GM21723 (cell line): ENCODE measurements around the gene SLC6A3.
"Not testable (repeated sequence)": the region's sequence is repeated elsewhere in the genome, so short reads cannot be mapped to it uniquely, and the experiment has no call there.

Source experiments
- ATAC-seq: cut with Tn5 transposase; IDR thresholded peaks from one replicate; pipeline ENCODE4 v1.9.1; 2021; ENCODE audit warnings: mild to moderate bottlenecking, moderate library complexity; ENCODE audit not compliant: unreplicated experiment

The SLC6A3 gene

DNA sequence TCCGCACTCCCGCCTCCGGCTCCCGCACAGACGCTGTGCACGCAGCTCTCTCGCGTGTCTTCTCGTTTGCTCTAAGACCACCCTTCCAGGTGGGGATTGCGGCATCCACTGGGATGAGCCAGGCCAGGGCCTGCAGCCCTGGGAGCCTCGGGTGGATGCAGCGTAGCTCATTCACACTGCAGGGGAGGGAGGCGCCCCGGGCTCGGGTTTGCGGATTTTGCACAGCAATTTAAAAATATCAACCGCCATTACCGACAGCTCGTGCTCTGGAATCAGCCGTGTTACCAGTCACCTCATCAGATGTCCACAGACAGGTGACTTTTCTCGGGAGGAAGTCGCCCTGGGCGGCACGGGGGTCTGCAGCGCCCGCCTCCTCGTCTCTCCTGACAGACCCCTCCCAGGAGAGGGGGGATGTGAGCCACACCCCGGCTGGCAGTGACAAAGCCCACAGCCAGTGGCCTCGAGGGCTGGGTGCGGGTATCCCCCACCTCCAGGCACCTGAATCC, 20.8 kb upstream of the SLC6A3 start:
- no peak for ATAC-seq

DNA sequence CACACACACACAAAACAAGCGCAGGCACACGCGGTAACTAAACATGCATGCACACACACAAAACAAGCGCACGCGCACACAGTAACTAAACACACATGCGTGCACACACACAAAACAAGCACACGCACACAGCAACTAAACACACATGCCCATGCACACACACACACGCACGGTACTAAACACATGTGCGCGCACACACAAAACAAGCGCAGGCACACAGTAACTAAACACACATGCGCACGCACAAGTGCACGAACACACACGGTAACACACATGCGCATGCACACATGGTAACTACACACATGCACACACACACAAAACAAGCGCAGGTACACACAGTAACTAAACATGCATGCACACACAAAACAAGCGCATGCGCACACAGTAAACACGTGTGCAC, 19.9 kb upstream of the SLC6A3 start:
- ATAC-seq: no peak

DNA sequence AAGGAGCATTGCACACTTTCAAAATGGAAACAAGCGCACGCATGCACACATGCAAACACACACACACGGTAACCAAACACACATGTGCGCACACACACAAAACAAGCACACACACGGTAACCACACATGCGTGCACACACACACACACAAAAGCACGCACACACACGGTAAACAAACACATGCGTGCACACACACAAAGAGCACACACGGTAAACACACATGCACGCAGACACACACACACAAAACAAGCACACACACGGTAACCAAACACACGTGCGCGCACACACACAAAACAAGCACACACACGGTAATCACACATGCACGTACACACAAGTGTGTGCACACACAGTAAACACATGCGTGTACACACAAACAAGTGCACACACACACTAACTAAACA, 19.3 kb upstream of the SLC6A3 start:
- no peak for ATAC-seq

DNA sequence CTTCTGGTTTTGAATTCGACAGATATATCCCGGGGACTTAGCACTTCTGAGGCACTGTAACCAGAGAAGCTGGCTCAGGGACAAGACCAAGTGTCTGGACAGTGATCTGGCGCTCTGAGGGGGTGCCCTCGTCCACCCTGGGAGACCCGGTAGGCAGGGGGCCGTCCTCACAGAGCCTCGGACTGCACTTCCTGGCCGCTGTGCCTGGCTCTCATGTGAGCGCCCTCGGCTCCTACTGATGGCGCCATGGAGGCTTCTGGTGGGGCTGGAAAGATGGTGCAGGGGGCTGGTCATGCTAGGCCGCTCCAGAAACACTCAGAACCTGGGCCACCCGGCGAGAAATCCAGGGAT, 18.8 kb upstream of the SLC6A3 start:
- no peak for ATAC-seq

DNA sequence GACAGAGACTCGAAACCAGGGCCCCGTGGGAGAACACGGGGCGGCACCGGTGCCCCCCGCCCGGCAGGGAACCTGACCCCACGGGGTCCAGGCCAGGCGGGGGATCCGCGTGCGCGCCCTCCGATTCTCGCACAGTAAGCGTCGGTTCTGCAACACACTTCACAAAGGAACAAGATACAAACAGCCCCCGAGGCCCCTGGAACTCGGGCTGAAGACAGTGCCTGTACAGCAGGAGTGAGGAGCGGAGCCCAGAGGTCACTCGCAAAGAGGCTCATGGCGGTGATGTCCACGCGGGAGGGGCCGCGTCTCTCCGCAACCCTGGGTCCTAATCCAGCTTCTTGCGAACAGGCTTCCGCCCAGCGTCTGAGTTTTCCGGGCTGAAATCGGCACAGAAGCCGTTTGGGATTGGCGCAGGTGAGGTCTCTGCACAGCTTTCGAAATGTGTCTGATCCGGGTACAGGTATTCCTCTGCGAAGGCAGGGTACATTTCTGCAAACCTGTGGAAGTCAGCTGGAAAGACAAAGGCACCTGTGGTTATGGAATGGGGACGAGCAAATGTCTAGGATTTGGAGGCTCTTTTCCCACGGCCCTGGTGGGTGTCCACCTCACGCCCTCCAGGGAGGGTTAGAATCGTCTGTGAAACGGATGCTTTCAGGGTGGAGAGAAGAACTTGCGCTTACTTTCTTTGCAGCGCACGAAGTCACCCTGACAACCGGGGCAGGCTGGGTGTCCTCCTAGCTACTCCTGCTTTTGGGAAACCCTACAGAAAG, 18.3 kb upstream of the SLC6A3 start:
- ATAC-seq: no peak

DNA sequence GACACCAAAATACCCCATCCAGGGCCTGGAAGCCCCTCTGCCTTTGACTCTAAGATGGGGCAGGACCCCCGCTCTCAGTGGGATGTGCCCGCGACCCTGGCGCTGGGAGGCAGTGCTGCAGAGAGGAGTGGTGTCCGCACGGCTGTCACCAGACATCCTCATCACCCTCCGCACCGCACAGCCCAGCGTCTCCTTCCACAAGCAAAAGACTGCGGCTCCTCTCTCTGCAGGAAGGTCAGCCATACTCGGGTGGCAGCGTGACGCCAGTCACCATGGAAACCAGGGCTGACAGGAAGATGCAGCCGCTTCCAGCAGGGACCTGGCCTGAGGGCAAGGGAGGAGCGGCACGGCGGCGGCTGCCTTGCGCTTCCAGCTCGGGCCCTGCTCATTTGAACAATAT, 17.1 kb upstream of the SLC6A3 start:
- ATAC-seq: no peak

DNA sequence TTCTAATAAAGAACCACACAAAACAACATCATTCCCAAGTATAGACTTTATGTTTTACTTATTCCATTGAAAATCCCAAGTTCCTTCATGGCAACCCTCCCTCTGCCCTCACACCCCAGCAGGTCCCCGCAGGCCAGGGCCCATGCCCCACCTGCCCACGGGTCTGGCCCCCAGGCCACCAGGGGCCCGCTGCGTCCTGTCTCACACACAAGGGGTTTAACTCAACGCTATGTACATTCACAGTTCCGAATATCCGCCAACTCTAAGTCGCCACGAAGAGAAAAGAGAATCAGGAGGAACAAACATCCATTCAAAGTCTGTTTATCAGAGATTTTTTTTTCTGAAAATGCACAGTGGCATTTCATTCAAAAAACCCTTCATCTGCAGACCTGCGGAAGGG, 16.2 kb upstream of the SLC6A3 start:
- no peak for ATAC-seq

DNA sequence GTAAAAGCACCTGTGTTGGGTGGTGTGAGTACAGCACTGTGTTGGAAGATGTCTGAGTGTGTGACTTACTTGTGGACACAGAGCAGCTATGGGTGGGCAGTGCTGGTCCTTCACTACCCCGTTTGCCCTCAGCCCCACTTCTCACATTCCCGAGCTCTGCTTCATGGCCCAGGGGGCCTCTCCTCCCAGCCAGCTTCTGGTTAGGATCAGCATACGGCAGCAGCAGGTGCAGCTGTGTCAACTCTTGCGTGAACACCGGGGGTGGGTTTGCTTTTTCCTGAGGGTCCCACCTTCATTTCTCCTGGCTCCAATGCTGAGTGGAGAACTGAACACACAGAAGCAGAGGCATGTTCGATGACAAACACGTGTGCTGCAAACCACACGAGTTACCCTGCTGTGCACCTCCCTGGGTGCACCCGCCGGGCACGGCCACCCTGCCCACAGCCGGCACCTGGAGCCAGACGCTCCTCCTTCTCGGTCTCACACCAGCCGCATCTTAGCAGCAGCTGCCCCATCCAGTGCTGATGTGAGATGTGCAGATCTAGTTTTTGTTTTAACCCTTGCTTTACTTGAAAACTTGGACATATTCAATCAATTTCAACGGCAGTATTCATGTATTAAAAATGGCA, 14.9 kb upstream of the SLC6A3 start:
- no peak for ATAC-seq

DNA sequence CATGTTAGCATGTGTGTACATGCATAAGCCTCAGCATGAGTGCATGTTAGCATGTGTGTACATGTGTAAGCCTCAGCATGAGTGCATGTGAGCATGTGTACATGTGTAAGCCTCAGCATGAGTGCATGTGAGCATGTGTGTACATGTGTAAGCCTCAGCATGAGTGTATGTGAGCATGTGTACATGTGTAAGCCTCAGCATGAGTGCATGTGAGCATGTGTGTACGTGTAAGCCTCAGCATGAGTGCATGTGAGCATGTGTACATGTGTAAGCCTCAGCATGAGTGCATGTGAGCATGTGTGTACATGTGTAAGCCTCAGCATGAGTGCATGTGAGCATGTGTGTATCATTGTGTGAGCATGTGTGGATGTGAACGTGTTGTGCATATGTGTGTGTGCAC, 14.2 kb upstream of the SLC6A3 start:
- not testable (repeated sequence) for ATAC-seq

DNA sequence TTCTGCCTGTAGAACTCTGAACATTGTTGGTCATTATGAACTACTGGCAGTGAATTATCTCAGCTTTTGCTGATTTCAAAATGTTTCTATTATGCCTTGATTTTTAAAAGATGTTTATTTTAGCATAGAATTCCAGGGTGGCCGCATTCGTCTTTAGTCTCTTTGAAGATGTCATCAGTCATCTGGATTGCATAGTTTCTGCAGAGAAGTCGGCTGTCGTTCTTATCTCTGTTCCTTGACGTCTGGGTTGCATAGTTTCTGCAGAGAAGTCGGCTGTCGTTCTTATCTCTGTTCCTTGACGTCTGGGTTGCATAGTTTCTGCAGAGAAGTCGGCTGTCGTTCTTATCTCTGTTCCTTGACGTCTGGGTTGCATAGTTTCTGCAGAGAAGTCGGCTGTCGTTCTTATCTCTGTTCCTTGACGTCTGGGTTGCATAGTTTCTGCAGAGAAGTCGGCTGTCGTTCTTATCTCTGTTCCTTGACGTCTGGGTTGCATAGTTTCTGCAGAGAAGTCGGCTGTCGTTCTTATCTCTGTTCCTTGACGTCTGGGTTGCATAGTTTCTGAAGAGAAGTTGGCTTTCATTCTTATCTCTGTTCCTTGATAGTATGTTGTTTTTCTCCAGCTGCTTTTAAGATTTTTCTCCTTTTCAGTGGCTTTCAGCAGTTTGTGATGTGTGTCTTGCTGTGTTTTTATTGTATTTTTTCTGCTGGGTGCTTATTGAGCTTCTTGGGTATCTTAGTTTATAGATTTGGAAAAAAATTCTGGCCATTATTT, 11.1 kb upstream of the SLC6A3 start:
- ATAC-seq: not testable (repeated sequence)

DNA sequence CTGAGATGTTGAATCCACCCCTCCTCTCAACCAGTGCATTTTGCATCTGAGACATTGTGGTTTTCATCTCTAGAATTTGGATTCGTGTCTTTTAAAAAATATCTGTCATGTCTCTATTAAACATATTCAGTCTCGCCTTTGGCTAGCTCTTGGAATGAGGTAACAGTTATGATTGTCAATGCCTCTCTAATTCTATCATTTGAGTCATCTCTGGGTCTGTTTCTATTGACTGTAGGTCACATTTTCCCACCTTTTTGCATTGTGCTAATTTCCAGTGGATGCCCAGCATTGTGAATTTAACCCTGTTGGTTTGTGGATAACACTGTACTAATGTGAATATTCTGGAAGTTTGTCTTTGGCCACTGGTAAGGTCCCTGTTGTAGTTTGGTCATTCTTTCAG, 8.4 kb upstream of the SLC6A3 start:
- no peak for ATAC-seq

DNA sequence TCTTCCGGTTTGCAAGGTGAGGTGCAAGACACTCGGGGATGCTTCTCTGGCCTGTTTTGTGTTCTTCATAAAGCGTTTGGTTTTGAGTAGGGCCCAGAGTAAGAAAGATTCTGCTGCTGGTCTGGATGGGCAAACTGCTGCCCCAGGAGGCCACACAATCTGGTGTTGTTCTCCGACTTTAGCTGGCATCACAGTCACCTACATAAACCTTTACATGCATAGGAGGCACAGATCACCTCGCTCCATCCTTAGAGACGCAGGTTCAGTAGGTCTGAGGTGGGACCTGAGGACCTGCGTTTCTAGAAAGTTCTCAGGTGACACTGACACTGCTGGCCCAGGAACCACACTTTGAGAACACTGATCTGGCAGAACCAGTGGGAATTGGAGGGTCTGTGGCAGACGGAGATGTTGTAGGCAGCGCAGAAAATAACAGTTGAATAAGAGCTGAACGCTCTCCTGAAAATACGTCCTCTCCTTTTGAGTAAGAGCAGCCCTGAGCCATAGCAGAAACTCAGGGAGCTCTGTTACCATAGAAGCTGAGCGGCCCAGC, 3.9 kb upstream of the SLC6A3 start:
- ATAC-seq: no peak

DNA sequence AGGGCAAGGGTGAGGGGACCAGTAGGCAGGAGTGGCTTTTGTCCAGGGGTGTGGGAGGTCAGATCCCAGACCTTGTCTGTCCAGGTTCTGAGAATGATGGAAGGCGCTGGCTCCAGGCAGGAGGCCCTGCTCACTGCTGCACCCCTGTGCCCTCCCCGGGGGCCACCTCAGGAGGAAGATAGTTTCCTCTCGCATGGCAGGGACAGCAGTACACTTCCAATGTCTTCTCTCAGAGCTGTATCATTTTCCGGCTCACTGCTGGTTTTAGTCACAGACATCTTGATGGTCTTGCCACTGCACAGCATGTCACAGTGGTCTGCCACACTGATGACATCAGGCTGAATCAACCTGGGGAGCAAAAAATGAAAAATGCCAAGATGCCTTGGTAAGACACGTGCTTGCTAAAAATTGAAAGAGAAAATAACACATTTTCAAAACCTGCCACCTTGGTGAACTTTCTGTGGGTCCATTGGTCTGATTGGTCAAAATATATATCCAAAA, 3.3 kb upstream of the SLC6A3 start:
- ATAC-seq: no peak

DNA sequence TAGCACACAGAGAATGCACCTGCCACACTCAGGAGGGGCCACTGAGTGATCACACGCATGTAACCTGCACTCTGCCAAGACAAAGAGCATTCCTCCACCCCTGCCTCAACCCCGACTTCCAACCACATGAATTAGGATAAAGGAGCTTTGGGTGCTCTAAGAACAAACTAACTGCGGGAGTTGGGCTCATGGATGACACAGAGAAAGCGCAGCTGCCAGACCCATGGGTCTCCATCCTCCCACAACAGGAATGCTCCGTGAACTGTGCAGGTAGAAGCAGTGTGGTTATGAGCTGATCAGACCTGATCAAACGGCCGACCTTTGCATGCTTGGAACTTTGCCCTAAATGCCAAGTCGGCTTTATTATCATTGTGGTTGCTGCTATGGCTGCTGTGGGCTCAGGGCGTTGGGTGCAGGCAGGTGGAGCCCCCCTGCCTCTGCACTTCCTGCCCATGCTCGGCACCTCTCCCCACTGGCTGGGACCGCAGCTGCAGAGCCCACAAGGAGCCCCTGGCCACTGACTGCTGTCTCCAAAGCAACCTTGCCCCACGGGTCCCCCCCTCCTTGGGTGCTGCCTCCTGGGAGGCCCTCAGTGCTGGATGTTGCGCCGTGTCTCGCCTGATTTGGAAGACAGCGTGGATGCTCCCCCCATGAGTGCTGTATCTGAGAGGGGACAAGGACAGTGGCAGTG, 2.6 kb upstream of the SLC6A3 start:
- ATAC-seq: no peak

DNA sequence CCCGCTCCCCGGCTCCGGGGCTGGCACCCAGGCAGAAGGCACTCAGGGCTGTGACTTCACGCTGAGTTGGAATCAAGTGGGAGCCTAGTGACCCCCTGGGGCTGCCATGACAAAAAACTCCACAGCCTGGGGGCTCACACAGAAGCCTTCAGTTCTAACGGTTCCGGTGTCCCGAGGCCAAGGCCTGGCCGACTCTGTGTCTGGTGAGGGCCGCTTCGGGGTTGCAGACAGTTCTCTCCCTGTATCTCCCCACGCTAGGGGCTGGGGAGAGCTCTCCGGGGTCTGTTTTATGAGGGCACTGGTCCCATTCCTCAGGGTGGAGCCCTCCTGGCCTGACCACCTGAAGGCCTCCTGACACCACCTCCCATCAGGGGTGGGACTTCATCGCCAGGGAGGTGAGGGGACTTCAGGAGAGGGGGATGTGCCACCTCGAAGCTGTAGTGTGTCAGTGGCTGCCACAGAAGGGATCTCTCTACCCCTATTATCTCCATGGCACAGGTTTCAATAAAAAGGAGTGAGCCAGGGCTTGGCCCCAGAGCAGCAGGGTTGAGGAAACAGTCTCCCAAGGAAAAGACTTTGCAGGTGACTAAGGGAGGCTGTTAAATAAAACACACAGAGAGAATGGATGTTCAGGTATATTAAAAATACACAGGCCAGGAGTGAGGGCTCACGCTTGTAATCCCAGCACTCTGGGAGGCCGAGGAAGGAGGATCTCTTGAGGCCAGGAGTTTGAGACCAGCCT, 1.5 kb upstream of the SLC6A3 start:
- no peak for ATAC-seq

DNA sequence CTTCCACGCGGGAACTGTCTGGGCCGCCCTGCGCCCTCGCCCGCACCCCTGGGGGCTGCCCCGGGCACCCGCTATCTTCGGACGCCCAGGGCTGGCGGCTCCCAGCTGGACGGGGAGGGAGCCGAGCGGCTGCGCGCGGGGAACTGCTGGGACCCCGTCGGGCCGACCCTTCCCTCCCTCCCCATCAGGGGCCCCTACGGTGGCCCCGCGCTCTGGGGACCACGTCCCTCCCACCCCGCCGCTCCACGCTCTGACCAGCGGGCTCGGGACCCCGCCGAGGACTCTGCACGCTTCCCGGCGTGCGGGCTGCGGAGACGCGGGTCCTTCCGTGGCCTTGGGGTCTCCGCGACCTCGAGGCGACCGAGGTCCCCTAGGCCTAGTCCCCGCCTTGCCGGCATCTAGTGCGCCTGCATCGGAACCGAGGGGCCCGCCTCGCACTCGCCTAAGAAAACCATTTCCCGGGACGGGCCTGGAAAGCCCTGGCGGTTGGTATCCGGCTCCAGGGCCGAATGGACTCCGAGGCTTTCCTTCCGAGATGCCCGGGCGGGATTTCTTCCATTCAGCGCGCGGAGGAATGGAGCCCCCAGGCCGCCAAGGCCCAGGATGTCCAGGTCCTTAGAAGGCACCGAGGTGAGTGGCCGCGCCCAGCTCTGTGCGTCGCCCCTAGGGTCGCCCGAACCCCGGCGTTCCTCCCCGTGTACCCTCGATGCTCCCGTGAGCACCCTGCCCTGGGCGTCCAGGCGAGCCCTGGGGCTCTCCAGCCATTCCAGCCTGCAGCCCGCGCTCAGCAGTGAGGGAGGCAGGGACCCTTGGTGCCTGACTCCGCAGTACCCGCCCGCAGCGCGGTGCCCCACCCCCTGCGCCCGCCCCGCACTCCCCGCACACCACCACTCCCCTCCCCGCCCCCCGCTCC, 705 bp upstream of the SLC6A3 start:
- ATAC-seq: no peak

DNA sequence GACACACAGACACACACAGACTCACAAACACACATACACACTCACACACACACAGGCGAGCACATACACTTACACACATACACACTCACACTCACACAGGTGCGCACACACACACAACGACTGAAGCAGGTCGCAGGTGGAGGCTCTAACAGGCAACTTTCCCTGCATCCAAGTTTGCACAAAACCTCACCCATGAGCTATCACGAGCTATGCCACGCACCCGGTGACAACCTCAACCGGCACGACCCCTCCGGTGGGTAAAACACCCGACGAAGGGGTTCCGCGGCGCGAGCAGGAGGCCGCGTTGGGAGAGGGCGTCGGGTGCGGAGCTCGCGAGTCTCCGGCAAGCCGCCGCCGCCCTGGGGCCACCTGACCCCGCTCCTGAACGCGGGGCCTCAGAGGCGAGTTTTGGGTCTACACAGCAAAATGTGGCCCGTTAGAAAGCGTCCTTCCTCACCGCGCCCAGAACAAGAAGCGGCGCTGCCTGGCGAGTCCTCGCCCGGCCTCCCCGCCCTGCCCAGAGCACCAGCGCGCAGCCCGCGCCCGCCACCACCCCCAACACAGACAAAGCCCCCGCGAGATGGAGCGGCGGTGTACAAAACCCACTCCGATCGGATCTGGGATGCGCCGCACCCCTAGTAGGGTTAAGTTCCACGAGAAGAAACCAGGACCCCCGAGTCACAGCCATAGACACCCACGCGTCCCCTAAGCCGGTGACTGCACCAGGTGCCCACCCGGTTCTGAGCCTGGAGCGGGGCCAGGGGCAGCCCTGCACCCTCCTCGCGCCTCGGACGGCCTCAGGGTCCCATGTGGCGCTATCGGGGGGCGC, 665 bp downstream of the SLC6A3 start:
- ATAC-seq: no peak

DNA sequence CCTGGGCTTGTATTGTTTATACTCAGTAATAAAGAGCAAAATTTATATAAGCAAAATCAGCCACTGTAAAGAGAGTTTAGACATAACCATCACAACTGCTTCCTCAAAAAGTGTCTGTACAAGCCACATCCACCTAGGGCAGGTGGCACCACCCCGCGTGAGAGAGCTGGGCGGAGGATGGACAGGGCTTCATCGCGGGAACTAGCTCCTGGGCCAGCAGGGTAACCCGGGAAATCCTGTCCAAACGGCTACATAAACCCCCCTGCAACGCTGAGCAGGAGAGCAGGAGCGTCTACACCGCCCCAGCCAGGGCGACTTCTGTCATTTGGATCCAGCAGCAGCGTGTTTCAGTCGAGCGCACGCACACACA, 1.3 kb downstream of the SLC6A3 start:
- no peak for ATAC-seq
